C4-2B (cell line): ENCODE results near the gene DOCK10.

Experiments
- H3K27ac ChIP-seq: fragments of 450-650 bp; 2 replicates; pipeline ENCODE4 v1.5.1; 2017
- ZFX ChIP-seq: fragments of 450-650 bp; IDR thresholded peaks from 2 replicates; pipeline ENCODE4 v1.6.1; 2017
- TF ChIP-seq, protein P1 (sequence below): fragments of 450-650 bp; conservative IDR thresholded peaks from 2 replicates; pipeline ENCODE4 v1.5.1; 2017; ENCODE audit warnings: mild to moderate bottlenecking

The DOCK10 gene

DNA sequence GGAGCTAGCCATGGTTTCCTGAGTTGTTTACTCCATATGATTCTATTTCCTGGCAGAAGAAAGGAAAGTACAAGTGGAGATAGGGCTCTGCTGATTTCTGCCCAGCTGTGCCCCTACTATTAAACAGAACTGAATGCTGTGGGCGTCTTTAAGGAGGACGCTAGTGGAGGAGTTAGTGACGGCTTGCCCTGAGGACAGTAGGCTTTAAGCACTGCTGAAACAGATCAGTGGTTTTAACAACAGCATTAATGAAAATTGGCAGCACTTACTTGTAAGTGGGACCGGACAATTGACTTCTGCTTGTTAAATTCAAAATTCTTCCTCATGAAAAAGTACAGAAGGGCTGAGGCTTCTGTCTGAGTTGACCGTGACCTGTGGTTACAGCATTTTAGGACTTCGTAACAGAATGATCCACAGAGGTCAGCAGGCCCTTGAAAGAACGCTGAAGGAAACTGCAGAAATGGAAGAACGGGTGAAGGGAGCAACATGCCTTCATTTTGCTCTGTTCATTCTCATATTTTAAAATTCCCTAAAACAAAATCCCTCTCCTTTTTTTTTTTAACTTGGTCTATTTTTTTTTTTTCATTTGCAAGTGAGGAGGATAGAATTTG is 245.5 kb downstream of the DOCK10 start:
- no peak overlapping the region for H3K27ac ChIP-seq
- TF ChIP-seq, protein P1, sequence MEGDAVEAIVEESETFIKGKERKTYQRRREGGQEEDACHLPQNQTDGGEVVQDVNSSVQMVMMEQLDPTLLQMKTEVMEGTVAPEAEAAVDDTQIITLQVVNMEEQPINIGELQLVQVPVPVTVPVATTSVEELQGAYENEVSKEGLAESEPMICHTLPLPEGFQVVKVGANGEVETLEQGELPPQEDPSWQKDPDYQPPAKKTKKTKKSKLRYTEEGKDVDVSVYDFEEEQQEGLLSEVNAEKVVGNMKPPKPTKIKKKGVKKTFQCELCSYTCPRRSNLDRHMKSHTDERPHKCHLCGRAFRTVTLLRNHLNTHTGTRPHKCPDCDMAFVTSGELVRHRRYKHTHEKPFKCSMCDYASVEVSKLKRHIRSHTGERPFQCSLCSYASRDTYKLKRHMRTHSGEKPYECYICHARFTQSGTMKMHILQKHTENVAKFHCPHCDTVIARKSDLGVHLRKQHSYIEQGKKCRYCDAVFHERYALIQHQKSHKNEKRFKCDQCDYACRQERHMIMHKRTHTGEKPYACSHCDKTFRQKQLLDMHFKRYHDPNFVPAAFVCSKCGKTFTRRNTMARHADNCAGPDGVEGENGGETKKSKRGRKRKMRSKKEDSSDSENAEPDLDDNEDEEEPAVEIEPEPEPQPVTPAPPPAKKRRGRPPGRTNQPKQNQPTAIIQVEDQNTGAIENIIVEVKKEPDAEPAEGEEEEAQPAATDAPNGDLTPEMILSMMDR = no peak
- no peak for TF ChIP-seq ZFX

DNA sequence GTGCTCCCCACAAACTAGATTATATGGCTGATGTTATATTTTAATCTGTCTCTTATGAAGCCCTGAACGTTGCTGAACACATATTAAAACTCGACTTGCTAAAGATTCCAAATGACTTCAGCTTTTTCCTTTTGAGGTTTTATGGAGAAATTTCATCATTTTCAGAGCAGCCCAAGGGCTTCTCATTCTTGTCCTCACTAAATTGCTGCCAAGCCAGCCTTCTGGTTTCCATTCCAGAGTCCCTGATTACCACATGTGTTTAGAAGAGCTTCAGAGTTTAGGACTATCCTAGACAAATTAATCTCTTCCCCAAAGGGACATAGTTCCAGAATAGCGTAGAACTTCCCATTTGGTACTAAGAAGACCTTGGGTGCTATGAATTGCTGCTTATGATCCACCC is 248.3 kb downstream of the DOCK10 start:
- H3K27ac ChIP-seq = no peak overlapping the region
- TF ChIP-seq ZFX = no peak
- TF ChIP-seq, protein P1 = no peak

DNA sequence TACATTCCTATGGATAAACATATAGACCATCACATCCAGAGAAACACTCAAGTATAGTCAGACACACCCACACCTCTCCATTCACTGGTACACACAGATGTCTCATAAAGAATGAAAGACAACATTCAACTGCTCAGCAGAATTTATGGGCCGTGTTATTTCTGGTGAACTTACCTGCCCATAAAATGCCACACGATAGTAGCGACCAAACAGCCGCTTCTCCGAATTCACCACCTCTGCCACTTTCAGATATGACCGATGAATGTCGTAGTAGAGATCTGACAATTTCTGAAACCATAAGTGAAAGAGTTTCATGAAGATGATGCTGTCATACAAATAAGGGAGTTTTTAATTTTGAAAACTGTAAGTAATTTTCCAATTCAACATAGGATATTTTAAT is 255.4 kb downstream of the DOCK10 start:
- TF ChIP-seq, protein P1 = no peak
- no peak for TF ChIP-seq ZFX
- H3K27ac ChIP-seq = no peak overlapping the region

DNA sequence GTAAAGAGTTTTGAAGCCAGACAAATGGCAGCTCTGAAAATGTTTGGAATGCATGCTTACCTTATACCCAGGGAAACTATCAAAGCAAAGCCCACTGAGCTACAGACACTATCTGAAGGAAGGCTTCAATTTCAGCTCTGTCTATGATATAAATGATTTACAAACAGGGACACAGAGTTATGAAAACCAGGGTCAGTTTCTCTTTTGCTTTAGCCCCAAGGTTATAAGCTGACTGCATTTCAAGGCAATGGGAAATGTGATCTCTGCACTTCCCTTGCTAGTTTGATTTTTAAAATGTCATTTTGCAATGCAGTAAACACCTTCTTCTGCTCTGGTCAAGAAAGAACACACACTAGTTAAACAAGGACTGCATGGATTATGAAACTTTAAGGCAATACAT is 260.9 kb downstream of the DOCK10 start:
- H3K27ac ChIP-seq = no peak overlapping the region
- TF ChIP-seq ZFX = no peak
- TF ChIP-seq, protein P1 = no peak

DNA sequence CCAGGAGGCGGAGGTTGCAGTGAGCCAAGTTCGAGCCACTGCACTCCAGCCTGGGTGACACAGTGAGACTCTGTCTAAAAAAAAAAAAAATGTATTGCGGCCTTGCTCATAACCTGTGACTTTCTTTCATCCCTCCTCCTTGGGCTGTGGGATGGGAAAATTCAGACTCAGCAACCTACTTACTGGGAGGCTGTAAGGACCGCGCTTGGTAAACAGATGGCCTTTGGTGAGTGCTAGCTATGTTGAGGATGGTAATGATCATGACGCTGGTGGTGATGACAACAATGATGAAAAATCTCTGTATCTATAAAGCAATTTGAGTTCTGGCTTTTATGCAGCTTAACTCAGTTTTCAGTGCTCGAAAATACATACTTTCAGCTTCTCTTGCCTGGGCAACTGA is 261.4 kb downstream of the DOCK10 start:
- TF ChIP-seq, protein P1 = no peak
- no peak for TF ChIP-seq ZFX

DNA sequence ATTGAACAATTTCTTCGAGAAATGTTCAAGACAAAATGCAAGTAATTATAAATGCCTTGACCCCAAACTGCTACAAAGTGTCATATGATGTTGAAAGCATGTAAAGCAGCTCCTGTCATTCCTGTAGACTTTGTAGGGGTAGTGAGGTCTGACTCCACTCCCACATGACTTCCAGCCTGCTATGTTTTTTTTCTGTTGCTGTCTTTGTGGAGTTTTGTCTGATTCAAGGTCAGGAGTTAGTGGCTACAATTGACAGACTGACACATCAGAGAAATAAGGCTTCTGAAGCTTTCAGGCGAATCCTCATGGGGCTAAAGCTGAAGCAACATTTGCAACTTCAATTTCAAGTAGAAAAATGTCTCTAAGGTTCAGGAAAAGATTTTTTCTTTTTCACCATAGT is 262.2 kb downstream of the DOCK10 start:
- H3K27ac ChIP-seq = no peak overlapping the region
- no peak for TF ChIP-seq ZFX
- TF ChIP-seq, protein P1 = no peak

More for the DNA sequence above, 261.4 kb downstream of the DOCK10 start:
- no peak overlapping the region for H3K27ac ChIP-seq

DNA sequence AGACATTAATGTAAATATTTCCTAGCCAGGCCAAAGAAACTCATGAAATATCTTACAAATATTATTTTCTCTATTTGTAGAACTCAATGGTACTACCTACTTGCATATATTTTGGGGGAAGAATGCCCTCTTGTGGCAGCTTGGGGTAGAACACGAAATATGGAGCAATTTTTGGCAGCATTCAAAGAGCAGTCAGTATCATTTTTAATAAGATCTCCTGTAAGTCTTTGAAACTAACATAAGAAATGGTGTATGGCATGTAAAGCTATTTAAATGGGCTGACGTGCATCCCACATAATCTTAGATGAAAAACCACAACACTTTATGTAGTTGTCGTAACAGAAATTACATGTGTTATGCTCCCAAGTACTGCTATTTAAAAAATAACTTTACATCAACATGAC is 263.8 kb downstream of the DOCK10 start:
- no peak for TF ChIP-seq ZFX
- TF ChIP-seq, protein P1 = peak; percentile 85
- no peak overlapping the region for H3K27ac ChIP-seq
